ENCODE results near the gene ADSS1.

DNA sequence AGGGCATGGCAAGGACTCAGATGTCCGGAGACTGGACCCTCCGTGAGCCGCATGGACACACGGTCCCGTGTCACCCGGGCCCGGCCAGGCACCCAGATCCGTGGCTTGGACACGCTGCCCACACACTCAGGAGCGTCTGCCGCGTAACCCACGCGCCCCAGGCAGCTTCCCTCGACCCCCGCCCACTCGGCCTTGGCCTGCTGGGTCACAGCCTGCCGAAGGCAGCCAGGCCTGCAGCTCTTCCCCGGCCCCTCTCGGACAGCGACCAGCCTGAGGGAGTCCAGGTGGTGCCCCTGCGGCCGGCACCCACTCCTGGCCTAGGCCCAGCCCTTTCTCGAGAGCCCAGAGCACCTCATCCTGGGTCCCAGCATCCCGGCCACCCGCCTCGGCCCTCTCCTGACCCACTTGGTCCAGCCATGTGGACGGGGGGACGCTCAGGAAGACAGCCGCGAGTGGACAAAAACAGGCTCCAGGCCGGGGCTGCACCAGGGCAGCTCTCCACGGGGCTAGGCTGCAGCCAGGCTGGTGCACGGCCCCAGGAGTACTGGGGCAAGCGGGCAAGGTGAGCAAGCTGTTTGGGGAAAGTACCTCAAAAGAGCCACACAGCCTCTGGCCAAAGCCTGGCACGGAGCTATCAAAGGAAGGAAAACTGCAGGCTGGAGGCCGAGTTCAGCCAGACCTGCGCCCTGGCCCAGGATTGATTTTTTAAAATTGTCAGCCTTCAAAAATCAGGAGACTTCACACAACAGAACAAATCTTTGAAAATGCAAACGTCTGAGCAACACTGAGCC, 65.0 kb downstream of the ADSS1 start:
- no peak for TF ChIP-seq EZH2 (IDR thresholded peaks at IDR 0.05; ENCODE audit: low read length, missing control alignments)
- TF ChIP-seq, protein P1, sequence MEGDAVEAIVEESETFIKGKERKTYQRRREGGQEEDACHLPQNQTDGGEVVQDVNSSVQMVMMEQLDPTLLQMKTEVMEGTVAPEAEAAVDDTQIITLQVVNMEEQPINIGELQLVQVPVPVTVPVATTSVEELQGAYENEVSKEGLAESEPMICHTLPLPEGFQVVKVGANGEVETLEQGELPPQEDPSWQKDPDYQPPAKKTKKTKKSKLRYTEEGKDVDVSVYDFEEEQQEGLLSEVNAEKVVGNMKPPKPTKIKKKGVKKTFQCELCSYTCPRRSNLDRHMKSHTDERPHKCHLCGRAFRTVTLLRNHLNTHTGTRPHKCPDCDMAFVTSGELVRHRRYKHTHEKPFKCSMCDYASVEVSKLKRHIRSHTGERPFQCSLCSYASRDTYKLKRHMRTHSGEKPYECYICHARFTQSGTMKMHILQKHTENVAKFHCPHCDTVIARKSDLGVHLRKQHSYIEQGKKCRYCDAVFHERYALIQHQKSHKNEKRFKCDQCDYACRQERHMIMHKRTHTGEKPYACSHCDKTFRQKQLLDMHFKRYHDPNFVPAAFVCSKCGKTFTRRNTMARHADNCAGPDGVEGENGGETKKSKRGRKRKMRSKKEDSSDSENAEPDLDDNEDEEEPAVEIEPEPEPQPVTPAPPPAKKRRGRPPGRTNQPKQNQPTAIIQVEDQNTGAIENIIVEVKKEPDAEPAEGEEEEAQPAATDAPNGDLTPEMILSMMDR (conservative IDR thresholded peaks at IDR 0.05 in 1 of 2, IDR thresholded peaks at IDR 0.05 in 1 of 2; ENCODE audit: low read depth in 1 of 2, low read length in 2 of 2), result no peak

Measured in fibroblast of lung (primary cell).